Transverse colon (tissue), 3 donors: ENCODE data around the gene DDX49.

Source experiments
- CTCF ChIP-seq, 5 experiments: fragments of 200-600 bp in 3 of 5; fragments of 450-650 bp in 2 of 5; sonication (generic) in 3 of 5; IDR thresholded peaks; 1 replicate in 2 of 5; 2 replicates in 3 of 5; pipeline ENCODE4 v1.5.1; 2016 to 2017; ENCODE audit warnings: antibody characterized with exemption in 5 of 5, inconsistent platforms in 3 of 5, mild to moderate bottlenecking in 2 of 5, moderate library complexity in 1 of 5
- EP300 ChIP-seq: sonication (generic); formaldehyde crosslinking; IDR thresholded peaks from one replicate; pipeline ENCODE4 v1.6.1; 2017; ENCODE audit warnings: antibody characterized with exemption, low read depth
- POLR2A ChIP-seq: fragments of 450-650 bp; IDR thresholded peaks from one replicate; pipeline ENCODE4 v1.6.1; 2016; ENCODE audit warnings: antibody characterized with exemption, mild to moderate bottlenecking, moderate library complexity

GRCh38 chr19:18939922-18940768, 20.6 kb downstream of the DDX49 start:
- TF ChIP-seq POLR2A (no peak), CTCF (IDR thresholded peaks at IDR 0.05) (no peak), EP300 (no peak)
